Vagina (tissue), 2 donors: ENCODE data around the gene STAT5A. TPM values are rescaled to one million over a fixed set of nuclear protein-coding genes. Genes with fewer than 3 reads are reported as not detected.

Experiments
- DNase-seq, 2 donors: peaks; one replicate each; pipeline ENCODE4 v3.0.0-alpha.2; 2017; ENCODE audit errors: extremely low spot score in 2 of 2
- H3K27ac ChIP-seq: fragments of 200-600 bp; sonication (generic); one replicate; pipeline ENCODE4 v1.5.1; 2019
- H3K27me3 ChIP-seq: fragments of 200-600 bp; sonication (generic); one replicate; pipeline ENCODE4 v1.5.1; 2019
- H3K36me3 ChIP-seq, 2 donors: fragments of 200-600 bp; sonication (generic); one replicate each; pipeline ENCODE4 v1.5.1; 2017 to 2019
- H3K4me1 ChIP-seq: fragments of 200-600 bp; sonication (generic); one replicate; pipeline ENCODE4 v1.5.1; 2019
- H3K4me3 ChIP-seq, 2 donors: fragments of 200-600 bp; sonication (generic); 1 replicate in 1 of 2; 2 replicates in 1 of 2; pipeline ENCODE4 v1.5.1; 2016 to 2019
- H3K9me3 ChIP-seq: fragments of 200-600 bp; sonication (generic); one replicate; pipeline ENCODE4 v1.5.1; 2019
- POLR2A ChIP-seq, 2 donors: fragments of 450-650 bp; IDR thresholded peaks; one replicate each; pipeline ENCODE4 v1.6.1; 2017; ENCODE audit warnings: antibody characterized with exemption in 2 of 2, mild to moderate bottlenecking in 2 of 2, moderate library complexity in 2 of 2
- POLR2AphosphoS5 ChIP-seq, 2 donors: sonication (generic); formaldehyde crosslinking; IDR thresholded peaks; one replicate each; pipeline ENCODE4 v1.9.0; 2017; ENCODE audit warnings: antibody characterized with exemption in 2 of 2, mild to moderate bottlenecking in 2 of 2, low read depth in 1 of 2; ENCODE audit not compliant: insufficient read depth in 1 of 2
- intact Hi-C: fragments of 100-400 bp; cut with DNase I; formaldehyde crosslinking; loops from one replicate; pipeline ENCODE4 v1.15.1; 2023
- total RNA-seq: library from RNA; depleted of rRNA; stranded (reverse); fragments of >200 nt; gene quantifications from one replicate; pipeline ENCODE4 v1.2.3, GENCODE V29; 2016
- TF ChIP-seq, protein P1 (sequence below), 3 experiments: fragments of 450-650 bp in 2 of 3; fragments of 200-600 bp in 1 of 3; sonication (generic) in 1 of 3; IDR thresholded peaks; one replicate each; pipeline ENCODE4 v1.5.1; 2017 to 2019; ENCODE audit warnings: antibody characterized with exemption in 3 of 3, mild to moderate bottlenecking in 2 of 3, moderate library complexity in 2 of 3

The STAT5A gene
- total RNA-seq, 1 donor from 2014 or later, result 38.3 TPM

DNA sequence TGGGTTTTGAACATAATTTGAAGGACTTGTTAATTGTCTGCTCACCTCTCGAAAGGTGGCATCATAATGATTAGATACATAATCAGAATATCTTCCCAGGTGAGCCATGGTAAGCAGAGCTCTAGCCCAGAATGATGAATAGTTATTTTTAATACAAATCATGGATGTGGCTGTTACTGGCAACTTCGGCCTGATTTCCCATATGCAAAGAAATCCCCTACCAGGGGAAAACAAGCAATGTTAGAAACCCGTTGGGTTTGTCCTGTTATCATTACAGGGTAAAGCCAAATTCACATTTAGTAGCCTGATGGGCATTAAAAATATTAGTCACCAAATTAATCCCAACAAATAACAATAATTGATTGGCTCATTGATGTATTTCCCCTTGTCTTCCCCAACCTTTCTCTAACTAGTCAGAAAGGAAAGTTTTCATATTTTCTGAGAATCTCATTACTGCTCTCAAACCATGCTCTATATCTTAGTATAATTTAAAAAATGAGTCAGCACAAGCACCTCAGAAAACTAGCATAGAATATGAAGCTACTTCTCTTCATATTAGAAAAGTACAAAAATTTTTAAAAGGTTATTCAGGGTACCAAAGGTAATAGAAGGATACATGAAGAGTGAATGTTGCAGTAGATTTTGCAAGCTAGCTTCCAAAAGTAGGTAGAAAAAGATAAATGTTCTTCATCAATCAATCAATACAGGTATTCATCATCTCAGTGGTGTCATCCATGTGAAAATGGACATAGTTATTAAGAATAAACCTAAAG lies 17.1 kb upstream of the STAT5A start:
- Histone ChIP-seq H3K4me1 (peaks cover 64% of the 10 kb centered on the region), H3K27me3 (no peaks in the 10 kb centered on the region), H3K9me3 (no peaks in the 10 kb centered on the region), H3K4me3 (no peak overlapping the region), H3K27ac (peak overlapping the region; percentile 34), H3K36me3 (no peaks in the 10 kb centered on the region)
- TF ChIP-seq, protein P1, sequence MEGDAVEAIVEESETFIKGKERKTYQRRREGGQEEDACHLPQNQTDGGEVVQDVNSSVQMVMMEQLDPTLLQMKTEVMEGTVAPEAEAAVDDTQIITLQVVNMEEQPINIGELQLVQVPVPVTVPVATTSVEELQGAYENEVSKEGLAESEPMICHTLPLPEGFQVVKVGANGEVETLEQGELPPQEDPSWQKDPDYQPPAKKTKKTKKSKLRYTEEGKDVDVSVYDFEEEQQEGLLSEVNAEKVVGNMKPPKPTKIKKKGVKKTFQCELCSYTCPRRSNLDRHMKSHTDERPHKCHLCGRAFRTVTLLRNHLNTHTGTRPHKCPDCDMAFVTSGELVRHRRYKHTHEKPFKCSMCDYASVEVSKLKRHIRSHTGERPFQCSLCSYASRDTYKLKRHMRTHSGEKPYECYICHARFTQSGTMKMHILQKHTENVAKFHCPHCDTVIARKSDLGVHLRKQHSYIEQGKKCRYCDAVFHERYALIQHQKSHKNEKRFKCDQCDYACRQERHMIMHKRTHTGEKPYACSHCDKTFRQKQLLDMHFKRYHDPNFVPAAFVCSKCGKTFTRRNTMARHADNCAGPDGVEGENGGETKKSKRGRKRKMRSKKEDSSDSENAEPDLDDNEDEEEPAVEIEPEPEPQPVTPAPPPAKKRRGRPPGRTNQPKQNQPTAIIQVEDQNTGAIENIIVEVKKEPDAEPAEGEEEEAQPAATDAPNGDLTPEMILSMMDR (IDR thresholded peaks at IDR 0.05), result no peak
- TF ChIP-seq POLR2A (IDR thresholded peaks at IDR 0.05) (no peak), POLR2AphosphoS5 (IDR thresholded peaks at IDR 0.05; ENCODE audit: insufficient read depth in 1 of 2, low read depth in 1 of 2) (no peak)
- intact Hi-C loops, result no loop called here
- DNase-seq, result no peak

DNA sequence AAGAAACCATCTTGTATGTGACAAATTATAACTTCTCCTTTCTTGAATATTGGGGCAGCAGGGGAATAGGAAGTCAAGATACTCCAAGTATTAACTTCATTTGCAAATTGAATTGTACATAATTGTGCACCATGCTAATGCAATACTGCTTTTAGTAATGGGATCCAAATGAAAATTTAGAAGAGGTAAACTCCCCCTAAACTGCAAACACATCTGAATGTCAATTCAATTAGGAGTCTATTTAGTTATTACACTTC lies 16.6 kb upstream of the STAT5A start:
- intact Hi-C loops, result no loop called here
- peaks cover 62% of the 10 kb centered on the region for H3K4me1 ChIP-seq
- peak overlapping the region; percentile 17 for H3K27ac ChIP-seq
- H3K9me3 ChIP-seq, result no peaks in the 10 kb centered on the region
- DNase-seq, result no peak
- no peaks in the 10 kb centered on the region for H3K36me3 ChIP-seq
- no peaks in the 10 kb centered on the region for H3K27me3 ChIP-seq
- H3K4me3 ChIP-seq, result no peak overlapping the region
- TF ChIP-seq, protein P1 (IDR thresholded peaks at IDR 0.05), result no peak
- no peak for TF ChIP-seq POLR2AphosphoS5 (IDR thresholded peaks at IDR 0.05; ENCODE audit: insufficient read depth in 1 of 2, low read depth in 1 of 2)
- TF ChIP-seq POLR2A (IDR thresholded peaks at IDR 0.05), result no peak

DNA sequence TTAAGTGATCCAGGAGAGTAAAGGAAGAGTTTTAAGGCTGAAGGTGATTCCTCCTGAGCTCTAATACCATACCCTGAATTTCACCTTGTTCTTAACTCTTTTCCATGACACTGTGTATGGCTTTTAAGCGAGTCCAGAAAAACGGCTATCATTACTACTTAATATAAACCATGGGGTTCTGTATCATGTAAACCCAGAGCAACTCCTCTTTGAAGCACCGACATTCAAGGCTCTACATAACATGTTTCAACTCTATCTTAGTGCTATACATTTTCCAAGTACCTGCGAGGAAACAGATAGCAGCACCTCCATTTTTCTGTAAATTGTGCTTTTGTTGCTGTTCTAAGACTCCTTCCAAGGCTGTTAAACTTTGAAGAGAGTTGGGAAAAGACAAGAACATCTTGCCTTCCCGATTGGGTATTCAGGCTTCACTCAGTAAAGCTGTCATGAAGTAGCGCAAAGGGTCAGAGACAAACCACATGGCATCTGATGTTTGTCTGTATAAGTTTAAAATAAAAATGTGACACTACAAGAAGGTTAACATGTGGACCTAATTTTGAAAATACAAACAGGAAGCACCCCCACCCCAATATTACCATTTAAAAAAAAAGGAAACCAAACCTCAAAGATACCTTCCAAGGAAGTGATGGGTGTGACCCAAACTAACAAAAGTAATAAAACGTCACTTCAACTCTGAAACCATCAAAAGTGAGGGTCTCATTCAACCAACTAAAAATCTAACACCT lies 16.0 kb upstream of the STAT5A start:
- intact Hi-C loops, result no loop called here
- Histone ChIP-seq H3K27me3 (no peaks in the 10 kb centered on the region), H3K36me3 (no peaks in the 10 kb centered on the region), H3K4me3 (no peak overlapping the region), H3K27ac (peak overlapping the region; percentile 40), H3K4me1 (peaks cover 68% of the 10 kb centered on the region), H3K9me3 (no peaks in the 10 kb centered on the region)
- TF ChIP-seq POLR2AphosphoS5 (IDR thresholded peaks at IDR 0.05; ENCODE audit: insufficient read depth in 1 of 2, low read depth in 1 of 2) (no peak), POLR2A (IDR thresholded peaks at IDR 0.05) (no peak)
- TF ChIP-seq, protein P1 (IDR thresholded peaks at IDR 0.05), result no peak
- DNase-seq, result no peak

DNA sequence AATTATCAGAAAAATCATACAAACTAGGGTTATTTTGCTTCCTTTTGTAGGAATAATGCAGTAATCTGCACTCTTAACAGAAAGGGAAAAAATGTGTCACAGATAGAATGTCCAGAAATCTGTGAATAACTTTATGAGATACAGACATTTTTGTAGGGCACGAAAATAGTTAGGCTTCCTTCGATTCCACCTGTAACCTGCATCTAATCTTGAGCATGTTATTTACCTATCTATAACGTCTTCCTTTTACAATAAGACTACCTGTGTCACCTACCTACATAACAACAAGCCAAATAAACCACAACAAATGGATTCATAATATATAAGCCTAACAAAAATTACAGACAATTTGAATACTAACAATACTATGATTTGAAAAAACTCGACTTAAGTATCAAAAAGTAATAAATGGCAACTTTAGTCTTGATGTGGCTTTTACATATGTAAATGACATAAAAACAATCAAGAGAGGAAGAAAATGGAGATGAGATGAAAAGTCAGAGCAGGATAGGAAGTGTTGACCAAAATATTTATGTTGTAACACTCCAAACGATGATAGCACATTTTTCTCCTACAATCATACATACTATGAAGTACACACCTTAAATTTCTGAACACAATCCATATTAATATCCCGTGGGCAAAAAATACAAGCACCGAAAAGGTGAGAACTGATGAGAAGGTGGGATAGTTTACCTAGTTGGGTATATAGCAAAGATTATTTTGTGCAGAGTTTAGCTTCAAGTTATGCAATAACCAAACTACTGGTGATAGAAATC lies 14.6 kb upstream of the STAT5A start:
- intact Hi-C loops, result no loop called here
- DNase-seq, result no peak
- peaks cover 69% of the 10 kb centered on the region for H3K4me1 ChIP-seq
- H3K9me3 ChIP-seq, result no peaks in the 10 kb centered on the region
- no peaks in the 10 kb centered on the region for H3K27me3 ChIP-seq
- peak overlapping the region; percentile 40 for H3K27ac ChIP-seq
- H3K36me3 ChIP-seq, result no peaks in the 10 kb centered on the region
- no peak overlapping the region for H3K4me3 ChIP-seq
- TF ChIP-seq POLR2AphosphoS5 (IDR thresholded peaks at IDR 0.05; ENCODE audit: insufficient read depth in 1 of 2, low read depth in 1 of 2), result no peak
- no peak for TF ChIP-seq POLR2A (IDR thresholded peaks at IDR 0.05)
- TF ChIP-seq, protein P1 (IDR thresholded peaks at IDR 0.05), result no peak
